SJCRH30 (cell line): ENCODE data around the gene OR8B12. TPM values are rescaled to one million over a fixed set of nuclear protein-coding genes. Genes with fewer than 3 reads are reported as not detected.
"Not testable (repeated sequence)": the region's sequence is repeated elsewhere in the genome, so short reads cannot be mapped to it uniquely, and the experiment has no call there.

ENCODE experiments used
- DNase-seq, 2 experiments: peaks; one replicate each; pipeline ENCODE4 v3.0.0-alpha.2; 2015 to 2020
- H3K27ac ChIP-seq: fragments of 250-450 bp; sonication (Bioruptor Pico); 2 replicates; pipeline ENCODE4 v1.5.1; 2020; ENCODE audit warnings: mild to moderate bottlenecking, moderate library complexity
- H3K27me3 ChIP-seq: fragments of 250-450 bp; sonication (Bioruptor Pico); 2 replicates; pipeline ENCODE4 v1.5.1; 2020; ENCODE audit warnings: mild to moderate bottlenecking, moderate library complexity
- H3K36me3 ChIP-seq: fragments of 250-450 bp; sonication (Bioruptor Pico); 2 replicates; pipeline ENCODE4 v1.5.1; 2020; ENCODE audit warnings: mild to moderate bottlenecking, moderate library complexity
- H3K4me1 ChIP-seq: fragments of 250-450 bp; sonication (Bioruptor Pico); 2 replicates; pipeline ENCODE4 v1.5.1; 2020; ENCODE audit warnings: mild to moderate bottlenecking, moderate library complexity
- H3K4me3 ChIP-seq: fragments of 250-450 bp; sonication (Bioruptor Pico); 2 replicates; pipeline ENCODE4 v1.5.1; 2020; ENCODE audit warnings: mild to moderate bottlenecking, moderate library complexity
- H3K9me3 ChIP-seq: fragments of 250-450 bp; sonication (Bioruptor Pico); replicated peaks from 2 replicates; pipeline ENCODE4 v1.5.1; 2020; ENCODE audit warnings: mild to moderate bottlenecking, moderate library complexity
- total RNA-seq: library from RNA; depleted of rRNA; stranded (reverse); fragments of >200 nt; shearing (Covaris generic); gene quantifications from 2 replicates; pipeline ENCODE4 v1.2.3, GENCODE V29; 2014

Gene OR8B12
- total RNA-seq, 1 experiment from 2014 or later: not detected

DNA sequence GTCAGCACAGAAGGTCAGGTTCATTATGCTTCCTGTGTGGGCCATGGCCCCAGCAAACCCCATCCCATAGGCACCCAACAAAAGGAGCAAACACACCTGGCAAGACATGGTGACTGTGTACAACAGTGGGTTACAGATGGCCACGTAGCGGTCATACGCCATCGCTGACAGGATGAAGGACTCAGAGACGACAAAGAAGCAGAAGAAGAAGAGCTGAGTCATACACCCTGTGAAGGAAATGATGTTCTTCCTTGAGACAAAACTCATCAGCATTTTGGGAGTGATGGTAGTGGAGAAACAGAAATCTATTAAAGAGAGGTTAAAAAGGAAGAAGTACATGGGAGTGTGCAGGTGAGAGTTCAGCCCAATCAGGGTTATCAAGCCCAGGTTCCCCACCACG lies 309 bp downstream of the OR8B12 start:
- H3K4me1 ChIP-seq: no peaks in the 10 kb centered on the region; the same call in 1 of the 2 replicates
- H3K9me3 ChIP-seq: no peaks in the 10 kb centered on the region
- no peaks in the 10 kb centered on the region for H3K27me3 ChIP-seq
- DNase-seq: no peak
- no peak overlapping the region for H3K27ac ChIP-seq
- no peak overlapping the region for H3K4me3 ChIP-seq
- no peaks in the 10 kb centered on the region for H3K36me3 ChIP-seq

DNA sequence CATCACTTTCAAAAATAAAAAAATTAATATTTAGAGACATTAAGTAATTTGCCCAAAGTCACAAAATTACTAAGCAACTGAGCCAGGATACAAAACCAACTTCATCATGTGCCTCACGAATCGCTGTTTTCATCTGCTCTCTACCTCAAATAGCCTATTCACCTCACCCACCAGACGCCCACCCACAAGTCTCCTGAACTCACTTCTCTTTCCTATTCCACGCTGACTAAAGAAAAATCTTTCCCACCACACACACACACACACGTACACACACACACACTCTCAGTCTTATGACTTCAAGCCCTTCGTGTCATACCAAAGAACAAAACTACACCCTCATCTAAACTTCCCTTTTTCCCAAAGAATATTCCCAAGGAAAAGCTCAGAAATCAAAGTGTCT lies 2.2 kb downstream of the OR8B12 start:
- Histone ChIP-seq H3K27ac (no peak overlapping the region), H3K9me3 (no peaks in the 10 kb centered on the region), H3K4me1 (no peaks in the 10 kb centered on the region; the same call in 1 of the 2 replicates), H3K4me3 (no peak overlapping the region), H3K27me3 (no peaks in the 10 kb centered on the region), H3K36me3 (no peaks in the 10 kb centered on the region)
- no peak for DNase-seq

DNA sequence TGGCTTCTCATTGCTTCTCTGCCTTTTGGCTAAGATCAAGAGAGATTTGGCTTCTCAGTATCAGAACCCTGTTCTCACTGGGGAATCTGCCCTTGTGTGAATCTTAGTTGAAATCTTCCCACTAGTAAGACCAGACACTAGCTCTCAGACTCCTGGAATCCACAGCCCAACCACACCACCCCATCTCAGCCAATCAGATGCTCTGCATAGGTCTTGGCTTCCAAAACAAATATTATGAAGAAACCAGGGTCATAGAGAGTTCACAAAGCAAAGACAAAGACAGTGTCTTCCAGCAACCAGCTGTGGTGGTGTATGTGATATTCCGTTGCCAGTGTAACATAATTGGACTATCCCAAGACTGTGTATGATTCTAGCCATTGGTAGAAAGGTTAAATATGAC lies 5.4 kb downstream of the OR8B12 start:
- H3K4me3 ChIP-seq: no peak overlapping the region
- H3K36me3 ChIP-seq: no peaks in the 10 kb centered on the region
- H3K9me3 ChIP-seq: no peaks in the 10 kb centered on the region
- peak; percentile 25 to 64 for DNase-seq
- H3K27ac ChIP-seq: no peak overlapping the region
- no peaks in the 10 kb centered on the region for H3K27me3 ChIP-seq
- H3K4me1 ChIP-seq: no peaks in the 10 kb centered on the region; the same call in 1 of the 2 replicates

DNA sequence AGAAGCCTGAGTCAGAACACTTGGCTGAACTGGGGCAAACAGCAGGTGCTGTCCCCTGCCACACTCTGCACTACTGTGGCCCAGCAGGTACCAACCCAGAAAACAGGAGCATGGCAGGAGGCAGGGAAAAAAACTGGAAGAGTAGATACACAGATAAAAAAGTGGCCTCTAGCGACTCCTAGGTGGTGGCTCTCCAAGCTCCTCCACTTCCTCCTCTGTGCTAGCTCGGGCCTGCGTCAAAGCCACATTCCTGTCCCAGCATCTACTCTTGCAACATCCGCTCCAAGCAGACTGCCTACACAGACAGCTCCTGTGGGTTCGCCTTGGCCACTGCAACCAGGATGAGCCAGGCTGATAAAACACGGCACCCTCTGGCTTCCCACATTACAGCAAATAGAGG lies 6.9 kb downstream of the OR8B12 start:
- H3K4me1 ChIP-seq: no peaks in the 10 kb centered on the region; the same call in 1 of the 2 replicates
- H3K36me3 ChIP-seq: no peaks in the 10 kb centered on the region
- H3K9me3 ChIP-seq: no peaks in the 10 kb centered on the region
- H3K4me3 ChIP-seq: no peak overlapping the region
- DNase-seq: no peak
- H3K27me3 ChIP-seq: no peaks in the 10 kb centered on the region
- H3K27ac ChIP-seq: no peak overlapping the region

DNA sequence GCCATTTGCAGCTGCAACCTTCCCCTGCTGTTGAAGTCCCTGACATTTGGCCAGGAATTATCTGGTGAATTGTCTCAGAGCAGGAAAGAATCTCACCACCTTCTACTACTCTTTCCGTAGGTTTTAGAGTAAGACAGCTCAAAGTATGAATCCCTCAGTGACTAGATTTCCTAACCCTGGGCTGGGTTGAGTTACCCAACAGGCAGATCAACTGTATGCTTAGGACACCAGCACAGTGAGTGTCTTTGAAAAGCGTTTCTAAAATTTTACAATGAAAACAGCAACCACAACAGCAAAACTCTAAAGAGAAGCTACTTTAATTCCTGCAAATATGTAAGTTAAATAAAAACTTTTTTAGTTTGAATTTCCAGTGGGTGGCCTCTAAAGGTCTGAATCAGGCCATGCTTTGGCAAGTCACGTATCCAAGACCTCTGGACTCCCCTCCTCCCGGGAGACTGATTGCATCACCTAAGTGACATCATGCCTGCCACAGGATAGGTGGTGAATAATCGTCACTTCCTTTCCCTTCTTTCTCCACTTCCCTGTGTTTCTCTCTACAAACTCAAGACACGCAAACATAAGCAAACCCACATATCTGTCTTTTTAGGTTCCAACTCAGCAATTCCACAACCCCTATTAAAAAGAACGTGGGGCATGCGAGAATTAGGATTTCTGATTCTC lies 7.8 kb downstream of the OR8B12 start:
- no peaks in the 10 kb centered on the region for H3K36me3 ChIP-seq

DNA sequence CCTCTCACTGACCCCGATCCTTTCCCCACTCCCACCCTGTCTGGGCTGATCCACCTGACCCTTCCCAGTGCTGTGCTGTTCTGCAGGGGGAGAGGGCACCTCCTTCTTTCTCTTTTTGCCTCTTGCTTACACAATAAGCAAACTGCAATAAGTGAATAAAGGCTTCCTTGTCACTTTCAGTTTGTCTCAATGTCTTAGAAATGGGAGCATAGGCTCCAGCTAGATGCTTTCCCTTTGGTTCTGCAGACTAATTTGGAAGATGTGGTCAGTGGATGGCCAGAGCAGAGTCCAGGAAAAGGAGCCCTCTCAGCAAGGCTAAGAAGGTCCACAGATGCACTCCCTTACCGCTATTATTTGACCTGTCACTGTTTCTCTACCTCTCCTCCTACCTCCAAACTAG lies 9.4 kb downstream of the OR8B12 start:
- DNase-seq: no peak
- H3K4me1 ChIP-seq: no peaks in the 10 kb centered on the region; the same call in 1 of the 2 replicates
- no peak overlapping the region for H3K27ac ChIP-seq
- H3K27me3 ChIP-seq: no peaks in the 10 kb centered on the region
- H3K36me3 ChIP-seq: no peaks in the 10 kb centered on the region
- no peaks in the 10 kb centered on the region for H3K9me3 ChIP-seq
- H3K4me3 ChIP-seq: no peak overlapping the region

More for the DNA sequence above, 7.8 kb downstream of the OR8B12 start:
- H3K4me3 ChIP-seq: no peak overlapping the region
- DNase-seq: no peak
- H3K9me3 ChIP-seq: no peaks in the 10 kb centered on the region
- H3K4me1 ChIP-seq: no peaks in the 10 kb centered on the region; the same call in 1 of the 2 replicates
- no peaks in the 10 kb centered on the region for H3K27me3 ChIP-seq
- H3K27ac ChIP-seq: no peak overlapping the region

DNA sequence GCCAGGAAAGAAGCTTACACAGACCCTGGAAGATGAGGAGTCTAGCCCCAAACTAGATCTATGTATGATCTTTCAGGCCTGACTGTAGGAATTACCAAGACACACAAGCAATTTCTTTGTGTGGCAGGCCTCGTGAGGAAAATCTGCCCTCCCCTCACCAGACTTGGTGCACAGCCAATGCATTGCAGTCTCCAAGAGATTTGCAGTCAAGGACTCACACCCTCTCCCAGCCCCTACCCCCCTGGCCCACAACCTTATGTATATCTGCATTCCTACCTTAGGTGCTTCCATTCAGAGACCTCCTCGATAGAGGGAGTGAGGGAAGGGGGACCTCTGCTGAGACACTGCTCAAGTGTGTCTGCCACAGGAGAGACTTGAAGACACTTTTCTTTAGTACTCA lies 9.8 kb downstream of the OR8B12 start:
- Histone ChIP-seq H3K9me3 (no peaks in the 10 kb centered on the region), H3K27ac (no peak overlapping the region), H3K4me1 (no peaks in the 10 kb centered on the region; the same call in 1 of the 2 replicates), H3K4me3 (no peak overlapping the region), H3K36me3 (no peaks in the 10 kb centered on the region), H3K27me3 (no peaks in the 10 kb centered on the region)
- DNase-seq: no peak

DNA sequence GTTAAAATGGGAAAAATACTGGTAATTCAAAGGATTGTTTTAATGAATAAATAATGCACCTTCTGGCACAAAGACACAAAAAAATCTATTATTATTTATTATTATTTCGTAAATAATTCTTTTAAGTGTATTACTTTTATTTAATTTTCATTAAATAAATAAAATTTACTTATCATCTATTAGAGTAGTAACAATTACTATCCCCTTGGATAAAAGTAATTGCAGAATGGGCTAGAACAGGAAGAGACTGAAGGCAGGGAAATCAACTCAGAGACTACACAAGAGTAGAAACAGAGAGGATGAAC lies 23.0 kb downstream of the OR8B12 start:
- H3K27ac ChIP-seq: no peak overlapping the region
- no peaks in the 10 kb centered on the region for H3K4me1 ChIP-seq
- H3K36me3 ChIP-seq: no peaks in the 10 kb centered on the region
- no peaks in the 10 kb centered on the region for H3K9me3 ChIP-seq
- DNase-seq: no peak
- no peak overlapping the region for H3K4me3 ChIP-seq
- H3K27me3 ChIP-seq: no peaks in the 10 kb centered on the region

DNA sequence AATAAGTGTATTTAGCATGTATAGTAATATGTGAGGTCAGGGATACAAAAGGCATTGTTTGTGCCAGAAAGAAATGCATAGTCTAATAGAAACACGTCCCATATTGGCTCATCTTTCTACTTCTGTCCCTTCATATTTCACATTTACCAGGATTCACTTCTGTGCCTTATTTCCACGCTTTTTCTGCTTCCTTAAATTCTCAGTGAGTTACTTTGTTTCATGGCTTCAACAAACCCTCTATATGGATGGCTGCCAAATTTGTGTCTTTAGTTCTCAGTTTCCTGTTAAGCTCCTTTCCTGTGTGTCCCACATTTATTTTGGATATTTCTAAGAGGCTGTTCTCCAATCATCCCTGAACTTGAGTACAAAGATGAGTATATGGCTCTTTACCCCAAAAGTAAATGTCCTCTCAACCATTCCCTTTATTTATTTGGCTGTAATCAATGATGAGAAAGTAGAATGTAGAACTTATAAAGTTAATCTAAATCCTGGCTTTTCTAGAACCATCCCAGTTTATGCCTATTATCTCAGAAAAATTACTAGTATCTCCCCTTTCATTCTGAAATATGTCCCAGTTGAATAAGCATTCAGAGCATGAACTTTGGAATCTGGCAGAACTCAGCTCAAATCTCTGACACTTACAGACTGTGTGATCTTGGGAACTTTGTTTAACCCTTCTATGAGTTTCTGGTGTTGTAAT lies 23.5 kb downstream of the OR8B12 start:
- DNase-seq: peak in 1 of 2 experiments; percentile 5
- H3K4me3 ChIP-seq: no peak overlapping the region
- H3K27ac ChIP-seq: no peak overlapping the region
- no peaks in the 10 kb centered on the region for H3K9me3 ChIP-seq
- no peaks in the 10 kb centered on the region for H3K27me3 ChIP-seq
- H3K4me1 ChIP-seq: no peaks in the 10 kb centered on the region
- H3K36me3 ChIP-seq: no peaks in the 10 kb centered on the region

DNA sequence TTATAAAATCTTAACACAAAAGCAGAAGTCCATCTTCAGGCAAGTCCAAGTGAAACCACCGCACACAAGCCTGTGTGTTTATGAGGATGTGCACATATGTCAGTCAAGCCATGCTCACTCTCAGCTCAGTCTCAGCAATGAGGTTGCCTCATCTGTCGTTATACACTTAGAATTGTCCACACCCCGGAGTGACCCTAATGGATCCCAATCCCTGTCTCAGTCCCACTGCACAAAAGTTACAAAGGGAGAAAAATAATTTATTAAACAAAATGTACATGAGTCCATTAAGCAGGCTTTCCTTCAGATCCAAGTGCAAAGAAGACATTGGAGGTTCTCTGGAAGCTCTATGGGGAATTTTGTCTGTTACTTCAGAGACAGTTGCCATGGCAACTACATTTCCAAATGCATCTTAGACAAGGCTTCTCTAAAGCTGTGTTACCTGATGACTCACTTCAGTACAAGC lies 24.4 kb downstream of the OR8B12 start:
- H3K27me3 ChIP-seq: no peaks in the 10 kb centered on the region
- no peaks in the 10 kb centered on the region for H3K36me3 ChIP-seq
- DNase-seq: no peak
- no peak overlapping the region for H3K4me3 ChIP-seq
- H3K4me1 ChIP-seq: no peaks in the 10 kb centered on the region
- no peak overlapping the region for H3K27ac ChIP-seq
- no peaks in the 10 kb centered on the region for H3K9me3 ChIP-seq

DNA sequence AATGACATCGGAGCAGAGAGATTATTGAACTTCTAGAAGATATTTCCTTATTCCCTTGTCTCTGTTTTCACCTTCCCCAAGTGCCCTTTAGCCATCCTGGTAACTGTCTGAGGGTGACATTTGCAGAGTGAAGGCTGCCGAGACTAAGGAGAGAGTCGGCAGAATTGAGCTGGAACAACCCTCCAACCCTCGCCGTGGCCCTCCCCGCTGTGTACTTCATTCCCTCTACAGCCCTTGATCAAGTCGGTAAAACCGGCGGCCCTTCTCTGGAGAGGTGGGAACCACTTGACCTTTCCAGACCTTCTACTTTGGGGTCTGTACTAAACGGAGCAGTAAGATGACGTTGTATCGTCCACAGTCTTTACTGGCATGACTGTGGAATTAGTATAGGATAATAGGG lies 26.1 kb downstream of the OR8B12 start:
- Histone ChIP-seq H3K9me3 (no peaks in the 10 kb centered on the region), H3K4me3 (no peak overlapping the region), H3K27ac (no peak overlapping the region), H3K36me3 (no peaks in the 10 kb centered on the region), H3K4me1 (no peaks in the 10 kb centered on the region), H3K27me3 (no peaks in the 10 kb centered on the region)
- DNase-seq: no peak

DNA sequence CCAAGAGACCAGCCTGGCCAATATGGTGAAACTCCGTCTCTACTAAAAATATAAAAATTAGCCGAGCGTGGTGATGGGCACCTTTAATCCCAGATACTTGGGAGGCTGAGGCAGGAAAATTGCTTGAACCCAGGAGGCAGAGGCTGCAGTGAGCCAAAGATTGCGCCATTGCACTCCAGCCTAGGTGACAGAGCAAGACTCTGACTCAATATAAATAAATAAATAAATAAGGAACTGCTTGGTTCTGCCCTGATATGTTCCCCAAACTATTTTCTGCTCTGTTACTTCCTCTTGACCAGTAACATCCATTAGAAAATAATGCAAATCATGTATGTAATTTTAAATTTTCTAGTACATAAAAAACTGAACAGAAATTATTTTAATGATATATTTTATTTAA lies 28.8 kb downstream of the OR8B12 start:
- not testable (repeated sequence) for H3K27me3 ChIP-seq, H3K36me3 ChIP-seq, H3K4me3 ChIP-seq, H3K4me1 ChIP-seq, H3K9me3 ChIP-seq, DNase-seq, H3K27ac ChIP-seq

DNA sequence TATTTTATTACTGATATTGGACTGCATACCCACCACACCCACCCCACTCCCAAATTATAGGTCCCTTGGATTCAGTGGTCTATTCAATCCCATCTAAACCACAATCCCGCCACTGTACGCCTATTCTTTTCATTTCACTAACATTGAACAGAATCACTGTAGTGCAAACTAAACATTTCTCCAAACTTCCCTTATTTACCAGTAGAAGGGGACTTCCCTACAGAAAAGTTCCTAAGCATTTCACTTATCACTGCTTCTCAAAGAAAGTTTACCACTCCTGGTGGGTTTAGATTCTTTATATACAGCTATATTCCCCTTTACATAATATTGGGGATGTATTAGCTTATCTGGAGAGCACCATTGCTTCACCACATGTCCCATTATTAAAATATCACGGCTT lies 29.3 kb downstream of the OR8B12 start:
- DNase-seq: no peak
- Histone ChIP-seq H3K9me3 (no peaks in the 10 kb centered on the region), H3K4me1 (no peaks in the 10 kb centered on the region), H3K27ac (no peak overlapping the region), H3K4me3 (no peak overlapping the region), H3K36me3 (no peaks in the 10 kb centered on the region), H3K27me3 (no peaks in the 10 kb centered on the region)

DNA sequence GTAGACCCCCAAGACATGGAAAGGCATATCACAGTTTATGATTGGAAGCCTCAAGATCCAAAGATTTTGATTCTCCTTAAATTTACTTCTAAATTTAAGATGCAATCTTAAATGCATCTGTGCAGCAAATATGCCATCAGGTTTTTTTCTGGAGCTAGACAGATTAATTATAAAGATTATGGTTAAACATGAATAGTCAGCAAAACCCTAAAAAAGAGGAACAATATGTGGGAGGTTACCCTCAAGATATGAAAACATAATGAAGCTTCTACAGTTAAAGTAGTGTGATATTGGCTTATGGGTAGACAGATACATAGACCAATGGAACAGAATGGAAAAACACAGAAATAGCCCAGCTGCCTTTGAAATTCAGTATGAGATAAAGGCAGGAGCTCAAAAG lies 31.7 kb downstream of the OR8B12 start:
- no peaks in the 10 kb centered on the region for H3K9me3 ChIP-seq
- no peak overlapping the region for H3K27ac ChIP-seq

DNA sequence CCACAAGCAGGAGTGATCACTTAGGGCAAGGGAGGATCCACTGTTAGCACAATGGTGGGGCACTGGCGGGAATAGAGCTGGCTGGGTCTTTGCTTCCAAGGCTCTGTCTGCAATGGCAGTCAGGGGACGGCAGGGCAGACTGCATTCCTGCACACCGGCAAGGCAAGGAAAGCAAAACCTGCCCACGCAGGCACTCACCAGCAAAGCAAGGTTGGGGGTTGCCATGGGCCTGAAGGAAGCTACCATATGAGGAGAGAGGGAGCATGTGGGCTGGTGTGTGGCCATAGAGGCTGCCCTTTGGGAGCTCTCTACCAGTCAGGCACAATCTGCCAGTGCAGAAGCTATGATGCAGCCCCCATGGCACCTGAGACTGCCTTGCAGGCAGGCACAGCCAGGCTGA lies 33.2 kb downstream of the OR8B12 start:
- H3K27me3 ChIP-seq: no peaks in the 10 kb centered on the region
- no peaks in the 10 kb centered on the region for H3K36me3 ChIP-seq
- DNase-seq: no peak
- H3K4me3 ChIP-seq: no peak overlapping the region
- H3K4me1 ChIP-seq: no peaks in the 10 kb centered on the region
- no peak overlapping the region for H3K27ac ChIP-seq
- no peaks in the 10 kb centered on the region for H3K9me3 ChIP-seq

More for the DNA sequence above, 31.7 kb downstream of the OR8B12 start:
- no peaks in the 10 kb centered on the region for H3K36me3 ChIP-seq
- DNase-seq: no peak
- H3K4me1 ChIP-seq: no peaks in the 10 kb centered on the region
- H3K27me3 ChIP-seq: no peaks in the 10 kb centered on the region
- no peak overlapping the region for H3K4me3 ChIP-seq

DNA sequence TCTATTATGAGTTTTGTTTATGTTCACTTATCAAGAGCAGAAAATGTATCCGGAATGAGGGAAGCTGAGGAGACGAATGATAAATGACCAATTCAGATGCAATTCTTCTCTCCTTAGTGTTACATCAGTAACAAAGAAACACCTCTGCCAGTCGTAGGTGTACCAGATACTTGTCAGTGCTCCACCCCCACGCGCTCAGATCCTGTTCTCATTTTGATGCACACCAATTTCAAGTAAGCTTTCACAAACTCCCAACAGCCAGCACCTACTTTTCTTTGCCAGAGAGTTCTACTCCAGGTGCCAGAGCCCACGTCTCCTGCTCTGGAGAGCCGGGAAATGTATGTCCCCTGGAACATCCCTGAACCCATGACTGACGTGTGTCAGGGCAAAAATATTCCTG lies 43.7 kb downstream of the OR8B12 start:
- Histone ChIP-seq H3K4me1 (no peaks in the 10 kb centered on the region), H3K4me3 (no peak overlapping the region), H3K27ac (no peak overlapping the region), H3K9me3 (no peaks in the 10 kb centered on the region), H3K36me3 (no peaks in the 10 kb centered on the region), H3K27me3 (no peaks in the 10 kb centered on the region)
- no peak for DNase-seq
